Heart left ventricle (tissue), 13 donors: ENCODE data around the gene VTCN1.

Experiments used
- POLR2A ChIP-seq, 2 donors: fragments of 450-650 bp; IDR thresholded peaks; one replicate each; pipeline ENCODE4 v1.6.1; 2017; ENCODE audit warnings: antibody characterized with exemption in 2 of 2, mild to moderate bottlenecking in 2 of 2, moderate library complexity in 2 of 2
- TF ChIP-seq, protein P1 (sequence below), 12 donors: fragments of 200-600 bp; sonication (generic) in 4 of 12; IDR thresholded peaks; one replicate each; pipeline versions ENCODE4 v1.5.0 to v1.8.0; 2018 to 2022; ENCODE audit warnings: antibody characterized with exemption in 12 of 12, mild to moderate bottlenecking in 5 of 12
- donor health status: ischemic (EF 13 %, LVEDD 7.1; RV severe dilation, severe dysfunction).
- donor health status: DM: no; HTN: yes; CAD: no.
- donor health status: DM: no; HTN: no; CAD: no.
- donor health status: ischemic (EF 25% LVEDD 6.9; RV normal size, moderate dysfunction).
- donor health status: ischemic (EF 25% LVEDD 5.7; RV mildly dilated, moderate dysfunction).
- donor health status: ischemic (EF 35%, LVEDD 5.7; RV mildly dilated, moderate dysfunction).
- donor health status: nonischemic (EF 11% LVEDD 7.7; RV severe dilation, severe dysfunction).
- donor health status: DM: yes; HTN: yes; CAD: no.
- donor health status: PGD.
- donor health status: ischemic (EF 29% LVEDD 5.4; RV normal size, mild dysfunction).
- donor health status: nonischemic (EF 23%, LVEDD 6.1; RV moderate dilation, normal function).

DNA sequence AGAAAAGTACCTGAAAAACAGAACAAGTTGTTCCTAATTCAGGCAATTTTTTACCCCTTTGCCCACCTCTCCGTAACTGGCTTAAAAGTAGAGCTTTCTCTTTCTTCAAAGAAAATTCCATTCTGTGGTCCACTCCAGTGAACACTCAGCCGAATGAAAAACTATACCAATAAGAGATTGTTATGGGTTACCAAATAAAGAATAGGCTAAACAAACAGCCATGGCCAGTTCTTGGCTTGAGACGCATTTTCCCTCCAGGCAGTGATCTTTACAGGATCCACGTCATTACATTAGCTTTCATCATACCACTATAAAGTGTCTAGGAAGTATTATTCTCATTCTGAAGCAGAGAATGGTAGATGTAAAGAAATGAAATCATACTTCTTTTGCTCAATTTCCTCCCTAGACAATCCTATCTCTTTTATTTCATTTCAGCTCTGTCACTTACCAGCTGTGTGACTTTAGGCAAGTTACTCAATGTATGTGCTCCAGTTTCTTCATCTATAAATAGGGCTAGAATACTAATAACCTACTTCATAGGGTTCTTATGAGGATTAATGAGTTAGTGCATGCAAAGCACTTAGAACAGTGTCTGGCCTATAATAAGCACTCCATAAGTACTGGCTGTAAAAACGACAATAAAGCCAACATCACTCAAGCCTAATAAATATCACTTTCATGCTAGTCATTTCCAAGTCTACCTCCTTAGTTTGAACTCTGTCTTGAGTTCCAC is 62.7 kb downstream of the VTCN1 start:
- TF ChIP-seq, protein P1, sequence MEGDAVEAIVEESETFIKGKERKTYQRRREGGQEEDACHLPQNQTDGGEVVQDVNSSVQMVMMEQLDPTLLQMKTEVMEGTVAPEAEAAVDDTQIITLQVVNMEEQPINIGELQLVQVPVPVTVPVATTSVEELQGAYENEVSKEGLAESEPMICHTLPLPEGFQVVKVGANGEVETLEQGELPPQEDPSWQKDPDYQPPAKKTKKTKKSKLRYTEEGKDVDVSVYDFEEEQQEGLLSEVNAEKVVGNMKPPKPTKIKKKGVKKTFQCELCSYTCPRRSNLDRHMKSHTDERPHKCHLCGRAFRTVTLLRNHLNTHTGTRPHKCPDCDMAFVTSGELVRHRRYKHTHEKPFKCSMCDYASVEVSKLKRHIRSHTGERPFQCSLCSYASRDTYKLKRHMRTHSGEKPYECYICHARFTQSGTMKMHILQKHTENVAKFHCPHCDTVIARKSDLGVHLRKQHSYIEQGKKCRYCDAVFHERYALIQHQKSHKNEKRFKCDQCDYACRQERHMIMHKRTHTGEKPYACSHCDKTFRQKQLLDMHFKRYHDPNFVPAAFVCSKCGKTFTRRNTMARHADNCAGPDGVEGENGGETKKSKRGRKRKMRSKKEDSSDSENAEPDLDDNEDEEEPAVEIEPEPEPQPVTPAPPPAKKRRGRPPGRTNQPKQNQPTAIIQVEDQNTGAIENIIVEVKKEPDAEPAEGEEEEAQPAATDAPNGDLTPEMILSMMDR (IDR thresholded peaks at IDR 0.05) = no peak
- TF ChIP-seq POLR2A (IDR thresholded peaks at IDR 0.05) = no peak
